ENCODE data around the gene CDK6. TPM values are rescaled to one million over a fixed set of nuclear protein-coding genes. Genes with fewer than 3 reads are reported as not detected.

The CDK6 gene
- total RNA-seq, 1 experiment from 2014 or later = 41.4 TPM

GRCh38 chr7:92631067-92631849 lies 205.1 kb downstream of the CDK6 start:
- BruUV-seq (replicated peaks) = no TSS peak
- Histone ChIP-seq H3K9me3 (ENCODE audit: control insufficient read depth in 1 of 2, insufficient read depth in 1 of 2, low read depth in 1 of 2, low read length in 2 of 2) (no peaks in the 10 kb centered on the region; a peak in 1 of 4 replicates), H3K4me2 (ENCODE audit: low read length) (no peak overlapping the region), H3K79me2 (ENCODE audit: insufficient read depth, low read length) (peaks cover 3% of the 10 kb centered on the region), H2AFZ (ENCODE audit: low read depth, low read length, poor library complexity, severe bottlenecking) (no peak overlapping the region), H4K20me1 (ENCODE audit: insufficient read depth) (no peaks in the 10 kb centered on the region), H3K4me3 (replicated peaks in 1 of 2; ENCODE audit: low read depth in 1 of 2, low read length in 2 of 2) (no peak overlapping the region), H3K36me3 (ENCODE audit: control insufficient read depth in 1 of 2, insufficient read depth in 2 of 2, low read length in 2 of 2) (peaks cover 0 to 11% of the 10 kb centered on the region in 2 experiments; a peak in 1 of 4 replicates), H3K27ac (ENCODE audit: low read depth, low read length) (no peak overlapping the region), H3K27me3 (ENCODE audit: insufficient read depth, low read length) (no peaks in the 10 kb centered on the region), H3K9ac (ENCODE audit: low read length) (no peak overlapping the region), H3K9me2 (ENCODE audit: insufficient read depth) (no peaks in the 10 kb centered on the region), H3K4me1 (ENCODE audit: control insufficient read depth in 1 of 2, insufficient read depth in 2 of 2, low read length in 2 of 2) (peaks cover 37 to 48% of the 10 kb centered on the region in 2 experiments)
- RAD21 ChIA-PET (ENCODE audit: low non-redundant PET in 1 of 2, low total read pairs in 2 of 2, uncharacterized antibody in 2 of 2, unreplicated experiment in 2 of 2) = no interaction called here
- DNase-seq (ENCODE audit: low read depth, low spot score) (no peak), ATAC-seq (no peak)
- POLR2A ChIA-PET = no interaction called here
- intact Hi-C loops (cut with micrococcal nuclease) = no loop called here
- CTCF ChIA-PET = no interaction called here
- TF ChIP-seq ATF3 (IDR thresholded peaks at IDR 0.05) (no peak), POLR2A (IDR thresholded peaks at IDR 0.05; ENCODE audit: borderline replicate concordance, extremely low read depth, insufficient read depth, insufficient read length) (no peak), CEBPB (IDR thresholded peaks at IDR 0.05; ENCODE audit: low read depth) (no peak), SRF (IDR thresholded peaks at IDR 0.05; ENCODE audit: low read depth) (no peak)

- POLR2A ChIA-PET = no interaction called here
- no peak overlapping the region for H3K4me3 ChIP-seq (replicated peaks in 1 of 2; ENCODE audit: low read depth in 1 of 2, low read length in 2 of 2)
- no peak overlapping the region for H3K9ac ChIP-seq (ENCODE audit: low read length)
- intact Hi-C loops (cut with micrococcal nuclease) = no loop called here
- RAD21 ChIA-PET (ENCODE audit: low non-redundant PET in 1 of 2, low total read pairs in 2 of 2, uncharacterized antibody in 2 of 2, unreplicated experiment in 2 of 2) = no interaction called here
- no peaks in the 10 kb centered on the region for H3K9me2 ChIP-seq (ENCODE audit: insufficient read depth)
- no peak overlapping the region for H3K4me2 ChIP-seq (ENCODE audit: low read length)
- ATAC-seq (no peak), DNase-seq (ENCODE audit: low read depth, low spot score) (no peak)
- no peak overlapping the region for H2AFZ ChIP-seq (ENCODE audit: low read depth, low read length, poor library complexity, severe bottlenecking)
- peaks cover 3% of the 10 kb centered on the region for H3K79me2 ChIP-seq (ENCODE audit: insufficient read depth, low read length)
- peaks cover 27 to 45% of the 10 kb centered on the region in 2 experiments for H3K4me1 ChIP-seq (ENCODE audit: control insufficient read depth in 1 of 2, insufficient read depth in 2 of 2, low read length in 2 of 2)
- H3K27ac ChIP-seq (ENCODE audit: low read depth, low read length) = no peak overlapping the region
- TF ChIP-seq ZBTB33 (IDR thresholded peaks at IDR 0.05; ENCODE audit: extremely low read depth, insufficient replicate concordance, low read length) = no peak
- TF ChIP-seq CBX3 (IDR thresholded peaks at IDR 0.05; ENCODE audit: low read depth) = no peak
- no peak for TF ChIP-seq JUND (IDR thresholded peaks at IDR 0.05)
- TF ChIP-seq SRF (IDR thresholded peaks at IDR 0.05; ENCODE audit: low read depth) = no peak
- no peak for TF ChIP-seq EGR1 (IDR thresholded peaks at IDR 0.05; ENCODE audit: low read depth)
- no peak for TF ChIP-seq SIN3A (IDR thresholded peaks at IDR 0.05; ENCODE audit: low read depth)
- TF ChIP-seq ATF3 (IDR thresholded peaks at IDR 0.05) = no peak
- no peak for TF ChIP-seq YY1 (IDR thresholded peaks at IDR 0.05; ENCODE audit: extremely low read depth, insufficient replicate concordance, low read depth, low read length)
- no peak for TF ChIP-seq TCF7L2 (IDR thresholded peaks at IDR 0.05; ENCODE audit: borderline replicate concordance, extremely low read depth, insufficient read depth, insufficient read length)
- no peak for TF ChIP-seq ZFX (IDR thresholded peaks at IDR 0.05)
- TF ChIP-seq EZH2phosphoT487 (IDR thresholded peaks at IDR 0.05; ENCODE audit: borderline replicate concordance) = no peak
- no peak for TF ChIP-seq RAD21 (IDR thresholded peaks at IDR 0.05; ENCODE audit: low read depth)
- CTCF ChIA-PET = interaction anchor here (0.6 kb wide), 1 partner anchor 9 kb away, joined by 3 read pairs; no protein-coding TSS in a partner anchor
- no peaks in the 10 kb centered on the region; a peak in 1 of 4 replicates for H3K9me3 ChIP-seq (ENCODE audit: control insufficient read depth in 1 of 2, insufficient read depth in 1 of 2, low read depth in 1 of 2, low read length in 2 of 2)
- H3K27me3 ChIP-seq (ENCODE audit: insufficient read depth, low read length) = no peaks in the 10 kb centered on the region
- H3K36me3 ChIP-seq (ENCODE audit: control insufficient read depth in 1 of 2, insufficient read depth in 2 of 2, low read length in 2 of 2) = peaks cover 0 to 11% of the 10 kb centered on the region in 2 experiments; a peak in 1 of 4 replicates
- no TSS peak for BruUV-seq (replicated peaks)
- no peaks in the 10 kb centered on the region for H4K20me1 ChIP-seq (ENCODE audit: insufficient read depth)
These were observed 206.6 kb downstream of the CDK6 start for GRCh38 chr7:92629779-92630178.

Measured in HCT116 (cell line).